ENCODE results near the gene SPNS2.
A peak's percentile ranks its signal among the peaks of the same experiment; 100 is the strongest.
"Not testable (repeated sequence)": the region's sequence is repeated elsewhere in the genome, so short reads cannot be mapped to it uniquely, and the experiment has no call there.

SPNS2 gene

DNA sequence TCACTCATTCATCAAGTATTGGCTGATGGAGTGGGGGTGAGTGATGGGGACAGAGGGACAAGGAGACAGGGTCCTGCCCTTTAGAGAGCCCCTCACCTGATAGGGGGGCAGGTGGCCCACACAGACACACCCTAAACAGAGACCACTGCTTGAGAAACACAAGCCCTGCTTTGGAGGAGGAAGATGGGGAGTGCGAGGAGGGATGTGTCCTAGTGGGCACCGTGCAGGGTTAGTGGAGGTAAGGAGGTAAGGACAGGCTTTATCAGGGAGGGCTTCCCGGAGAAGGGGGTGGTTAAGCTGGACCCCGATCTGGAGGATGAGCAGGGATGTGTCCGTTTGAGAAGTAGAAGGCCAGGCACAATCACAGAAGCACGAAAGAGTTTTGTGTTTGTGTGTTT is 77.5 kb downstream of the SPNS2 start:
- ATAC-seq (replicated peaks): no peak
- Mint-ChIP-seq H3K9me3 (no peaks in the 10 kb centered on the region), H3K4me1 (peaks cover 10 to 12% of the 10 kb centered on the region in 2 donors), H3K4me3 (no peak overlapping the region), H3K27ac (no peak overlapping the region), H3K36me3 (no peaks in the 10 kb centered on the region), H3K27me3 (peaks cover 26 to 35% of the 10 kb centered on the region in 2 donors)
- no peak for DNase-seq

DNA sequence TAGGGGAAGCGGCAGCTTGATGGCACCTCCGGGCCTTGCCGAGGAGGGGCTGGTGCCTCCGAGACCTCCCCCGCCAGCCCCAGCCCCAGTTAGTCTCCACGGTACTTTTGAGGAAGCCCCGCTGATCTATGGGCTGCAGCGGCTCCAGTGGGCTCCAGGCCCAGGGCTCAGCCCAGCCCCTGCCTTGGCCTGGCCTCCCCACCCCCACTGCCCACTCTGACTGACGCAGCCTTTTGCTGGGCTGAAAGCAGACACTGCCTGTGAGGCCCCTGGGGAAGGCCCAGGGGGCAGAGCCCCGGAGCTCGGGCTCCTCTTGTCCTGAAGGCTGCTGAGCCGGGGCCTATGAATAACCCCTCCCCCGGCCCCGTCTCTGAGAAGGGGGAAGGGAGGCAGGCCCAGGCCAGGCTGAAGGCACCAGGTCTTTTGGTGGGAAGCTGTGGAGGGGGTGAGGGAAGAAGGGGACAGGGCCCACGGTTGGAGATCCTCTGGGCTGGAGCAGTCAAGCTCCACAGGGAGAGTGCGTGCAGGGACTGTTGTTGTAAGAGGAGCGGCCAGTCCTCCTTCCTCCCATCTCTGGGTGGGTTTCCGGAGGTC is 78.1 kb downstream of the SPNS2 start:
- Mint-ChIP-seq H3K36me3 (no peaks in the 10 kb centered on the region), H3K27ac (no peak overlapping the region), H3K4me1 (peaks cover 10 to 12% of the 10 kb centered on the region in 2 donors), H3K27me3 (peaks cover 26 to 35% of the 10 kb centered on the region in 2 donors), H3K9me3 (no peaks in the 10 kb centered on the region), H3K4me3 (no peak overlapping the region)
- no peak for ATAC-seq (replicated peaks)
- no peak for DNase-seq

DNA sequence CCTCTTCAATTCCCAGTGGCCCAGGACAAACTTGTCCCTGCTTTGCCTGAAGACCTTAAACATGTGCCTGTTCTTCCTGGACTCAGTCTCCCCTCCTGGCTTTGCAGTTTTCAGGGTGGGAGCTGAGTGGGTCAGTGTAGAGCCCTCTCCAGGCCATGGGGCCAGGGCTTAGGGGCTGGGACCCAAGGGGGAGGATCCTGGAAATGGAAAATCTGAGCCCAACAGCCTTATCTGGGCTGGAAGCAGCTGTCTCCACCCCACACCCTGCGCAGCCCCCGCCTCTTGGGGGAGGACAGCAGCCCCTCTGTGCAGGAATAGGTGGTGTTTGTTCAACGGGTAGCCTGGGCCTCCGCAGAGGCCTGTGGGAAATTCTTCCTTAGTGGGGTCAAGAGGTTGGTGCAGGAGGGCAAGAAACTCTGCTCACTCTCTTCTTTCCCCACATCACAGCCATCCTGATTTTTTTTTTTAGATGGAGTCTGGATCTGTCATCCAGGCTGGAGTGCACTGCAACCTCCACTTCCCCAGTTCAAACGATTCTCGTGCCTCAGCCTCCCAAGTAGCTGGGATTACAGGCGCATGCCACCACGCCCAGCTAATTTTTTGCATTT is 78.8 kb downstream of the SPNS2 start:
- Mint-ChIP-seq H3K4me1 (peaks cover 10 to 12% of the 10 kb centered on the region in 2 donors), H3K4me3 (no peak overlapping the region), H3K9me3 (no peaks in the 10 kb centered on the region), H3K27ac (no peak overlapping the region), H3K36me3 (no peaks in the 10 kb centered on the region), H3K27me3 (peaks cover 32 to 41% of the 10 kb centered on the region in 2 donors)
- no peak for ATAC-seq (replicated peaks)
- no peak for DNase-seq

DNA sequence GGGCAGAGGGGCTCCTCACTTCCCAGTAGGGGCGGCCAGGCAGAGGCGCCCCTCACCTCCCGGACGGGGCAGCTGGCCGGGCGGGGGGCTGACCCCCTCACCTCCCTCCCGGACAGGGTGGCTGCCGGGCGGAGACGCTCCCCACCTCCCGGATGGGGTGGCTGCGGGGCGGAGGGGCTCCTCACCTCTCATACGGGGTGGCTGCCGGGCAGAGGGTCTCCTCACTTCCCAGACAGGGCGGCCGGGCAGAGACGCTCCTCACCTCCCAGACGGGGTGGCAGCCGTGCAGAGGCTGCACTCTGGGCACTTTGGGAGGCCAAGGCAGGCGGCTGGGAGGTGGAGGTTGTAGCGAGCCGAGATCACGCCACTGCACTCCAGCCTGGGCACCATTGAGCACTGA is 79.7 kb downstream of the SPNS2 start:
- H3K27me3 Mint-ChIP-seq: peaks cover 41 to 46% of the 10 kb centered on the region in 2 donors
- H3K4me3 Mint-ChIP-seq, H3K36me3 Mint-ChIP-seq: not testable (repeated sequence)

DNA sequence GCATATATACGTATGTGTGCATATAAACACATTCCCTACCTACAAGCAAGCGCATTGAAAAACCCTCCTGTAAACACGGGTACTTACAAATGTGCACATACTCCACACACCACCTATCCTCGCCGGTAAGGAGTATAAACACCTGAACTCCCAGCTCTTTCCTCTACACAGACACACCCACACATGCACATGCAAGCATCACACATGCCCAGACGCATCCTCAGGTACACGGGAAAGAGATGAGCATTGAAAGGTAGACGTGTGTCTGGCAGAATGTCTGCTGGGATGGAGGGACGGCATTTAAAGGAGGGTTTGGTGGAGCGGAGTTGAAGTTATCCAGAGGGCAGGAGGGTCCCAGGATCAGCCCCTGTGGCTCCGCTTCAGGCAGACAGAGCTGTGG is 81.0 kb downstream of the SPNS2 start:
- no peak for DNase-seq
- H3K27me3 Mint-ChIP-seq: peaks cover 46 to 51% of the 10 kb centered on the region in 2 donors
- no peak for ATAC-seq (replicated peaks)

More for the DNA sequence above, 79.7 kb downstream of the SPNS2 start:
- H3K9me3 Mint-ChIP-seq; ATAC-seq (replicated peaks); DNase-seq; H3K27ac Mint-ChIP-seq; H3K4me1 Mint-ChIP-seq: not testable (repeated sequence)

DNA sequence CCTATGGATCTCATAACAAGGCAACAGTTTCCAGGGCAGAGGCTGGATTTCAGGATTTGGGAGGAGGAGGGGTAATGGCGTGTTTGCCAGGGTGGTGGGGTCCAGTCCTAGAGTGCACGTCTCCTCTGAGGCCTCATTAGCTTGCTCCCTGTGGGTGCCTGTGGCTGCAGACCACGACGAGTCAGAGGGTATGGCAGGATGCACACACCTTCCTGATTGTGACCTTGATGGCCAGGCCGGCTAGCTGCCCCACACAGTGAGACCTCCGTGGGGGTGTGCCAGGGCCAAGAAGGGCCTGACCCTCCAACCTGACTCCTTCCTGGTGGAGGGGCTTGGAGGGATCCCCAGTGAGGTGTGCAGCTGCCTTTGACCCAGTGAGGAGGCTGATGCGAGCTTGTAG is 81.6 kb downstream of the SPNS2 start:
- peaks cover 46 to 49% of the 10 kb centered on the region in 2 donors for H3K27me3 Mint-ChIP-seq
- no peak for DNase-seq
- peaks cover 7% of the 10 kb centered on the region in 2 donors for H3K4me1 Mint-ChIP-seq
- H3K27ac Mint-ChIP-seq: no peak overlapping the region
- H3K36me3 Mint-ChIP-seq: no peaks in the 10 kb centered on the region
- H3K4me3 Mint-ChIP-seq: no peak overlapping the region
- no peak for ATAC-seq (replicated peaks)
- H3K9me3 Mint-ChIP-seq: no peaks in the 10 kb centered on the region

More for the DNA sequence above, 81.0 kb downstream of the SPNS2 start:
- Mint-ChIP-seq H3K4me3 (no peak overlapping the region), H3K36me3 (no peaks in the 10 kb centered on the region), H3K9me3 (no peaks in the 10 kb centered on the region), H3K4me1 (peaks cover 5 to 7% of the 10 kb centered on the region in 2 donors), H3K27ac (no peak overlapping the region)

DNA sequence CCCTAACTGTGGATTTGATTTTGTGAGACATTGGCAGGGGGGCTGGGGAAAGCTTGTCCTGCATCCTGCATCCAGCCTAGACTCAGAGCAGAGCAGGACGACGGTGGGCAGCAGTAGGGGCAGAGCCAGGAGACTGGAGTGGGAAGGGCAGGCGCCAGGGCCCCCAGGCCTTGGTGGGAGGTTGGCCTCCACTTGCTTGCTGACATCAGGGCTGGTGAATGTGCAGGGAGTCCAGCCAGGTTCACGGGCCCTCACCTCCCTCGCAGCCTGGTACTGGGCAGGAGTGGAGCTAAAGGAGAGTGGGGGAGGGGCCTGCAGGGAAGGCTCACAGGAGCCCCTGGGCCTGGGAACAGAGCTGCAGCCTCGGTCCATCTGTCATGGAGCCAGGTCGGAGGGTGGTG is 83.4 kb downstream of the SPNS2 start:
- DNase-seq (no peak), ATAC-seq (replicated peaks) (no peak)
- Mint-ChIP-seq H3K9me3 (no peaks in the 10 kb centered on the region), H3K27ac (no peak overlapping the region), H3K4me1 (peaks cover 7% of the 10 kb centered on the region in 2 donors), H3K36me3 (no peaks in the 10 kb centered on the region), H3K27me3 (peaks cover 56% of the 10 kb centered on the region in 2 donors), H3K4me3 (no peak overlapping the region)

DNA sequence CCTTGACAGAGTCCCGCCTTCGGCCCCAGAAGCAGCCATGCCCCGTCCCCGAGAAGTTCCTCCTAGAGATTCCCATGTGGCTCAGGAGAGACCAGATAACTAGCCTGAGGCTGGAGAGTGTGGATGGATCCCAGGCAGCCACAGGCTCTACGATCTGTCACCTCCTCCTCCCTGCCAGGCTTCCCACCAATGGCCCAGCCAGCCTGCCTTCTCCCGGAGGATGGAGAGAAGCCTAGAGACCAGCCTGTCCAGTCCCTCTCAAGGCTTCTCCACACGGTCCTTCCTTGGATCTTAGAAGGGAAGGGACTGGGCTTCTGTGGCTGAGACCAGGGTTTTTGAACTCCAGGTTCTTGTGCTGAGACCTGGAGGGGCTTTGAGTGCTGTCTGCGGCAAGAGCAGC is 84.0 kb downstream of the SPNS2 start:
- Mint-ChIP-seq H3K4me1 (peaks cover 7% of the 10 kb centered on the region in 2 donors), H3K27me3 (peaks cover 56% of the 10 kb centered on the region in 2 donors), H3K27ac (no peak overlapping the region), H3K36me3 (no peaks in the 10 kb centered on the region), H3K4me3 (peak overlapping the region in 1 of 2 donors; percentile 46), H3K9me3 (no peaks in the 10 kb centered on the region)
- DNase-seq (no peak), ATAC-seq (replicated peaks) (no peak)

DNA sequence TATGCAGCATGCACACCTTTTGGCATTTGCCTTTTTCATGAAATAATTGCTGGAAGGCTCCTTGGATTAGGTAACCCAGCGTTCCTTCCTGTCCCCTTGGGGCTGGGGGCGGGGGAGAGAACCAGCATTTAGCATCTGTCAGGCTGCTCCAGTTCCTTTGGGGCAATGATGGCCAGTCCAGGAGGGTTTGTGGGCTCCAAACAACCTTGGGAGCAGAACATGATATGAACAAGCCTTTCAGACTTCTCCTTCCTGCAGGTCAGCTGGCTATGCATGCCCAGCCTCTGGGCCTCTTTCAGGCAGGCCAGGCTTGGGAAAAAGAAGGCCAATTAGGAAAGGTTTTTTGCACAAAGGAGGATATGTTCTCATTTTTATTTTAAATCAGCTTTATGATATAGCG is 84.5 kb downstream of the SPNS2 start:
- Mint-ChIP-seq H3K4me1 (peaks cover 7% of the 10 kb centered on the region in 2 donors), H3K36me3 (no peaks in the 10 kb centered on the region), H3K27ac (no peak overlapping the region), H3K27me3 (peaks cover 56 to 58% of the 10 kb centered on the region in 2 donors), H3K9me3 (no peaks in the 10 kb centered on the region), H3K4me3 (peak overlapping the region in 1 of 2 donors; percentile 25)
- DNase-seq: no peak
- ATAC-seq (replicated peaks): no peak

DNA sequence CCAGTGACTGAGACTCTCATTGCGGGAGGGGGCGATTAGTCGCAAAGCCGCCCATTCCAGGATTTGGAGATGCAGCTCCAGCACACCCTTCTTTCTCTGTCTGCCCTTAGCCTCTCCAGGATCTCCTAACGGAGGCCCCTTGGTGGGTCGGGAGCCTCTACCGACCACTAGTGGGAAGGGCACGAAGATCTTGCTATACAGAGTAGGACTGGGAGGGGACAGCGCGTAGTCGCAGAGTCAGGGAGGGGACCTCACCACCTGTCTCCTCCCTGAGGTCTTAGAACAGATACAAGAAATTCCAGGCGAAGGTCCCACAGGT is 85.1 kb downstream of the SPNS2 start:
- H3K4me1 Mint-ChIP-seq: peaks cover 7 to 9% of the 10 kb centered on the region in 2 donors
- DNase-seq (no peak), ATAC-seq (replicated peaks) (peak; percentile 61 to 70)
- H3K27ac Mint-ChIP-seq: no peak overlapping the region
- peaks cover 56 to 64% of the 10 kb centered on the region in 2 donors for H3K27me3 Mint-ChIP-seq
- H3K9me3 Mint-ChIP-seq: no peaks in the 10 kb centered on the region
- no peaks in the 10 kb centered on the region for H3K36me3 Mint-ChIP-seq
- peak overlapping the region; percentile 74 to 79 for H3K4me3 Mint-ChIP-seq

DNA sequence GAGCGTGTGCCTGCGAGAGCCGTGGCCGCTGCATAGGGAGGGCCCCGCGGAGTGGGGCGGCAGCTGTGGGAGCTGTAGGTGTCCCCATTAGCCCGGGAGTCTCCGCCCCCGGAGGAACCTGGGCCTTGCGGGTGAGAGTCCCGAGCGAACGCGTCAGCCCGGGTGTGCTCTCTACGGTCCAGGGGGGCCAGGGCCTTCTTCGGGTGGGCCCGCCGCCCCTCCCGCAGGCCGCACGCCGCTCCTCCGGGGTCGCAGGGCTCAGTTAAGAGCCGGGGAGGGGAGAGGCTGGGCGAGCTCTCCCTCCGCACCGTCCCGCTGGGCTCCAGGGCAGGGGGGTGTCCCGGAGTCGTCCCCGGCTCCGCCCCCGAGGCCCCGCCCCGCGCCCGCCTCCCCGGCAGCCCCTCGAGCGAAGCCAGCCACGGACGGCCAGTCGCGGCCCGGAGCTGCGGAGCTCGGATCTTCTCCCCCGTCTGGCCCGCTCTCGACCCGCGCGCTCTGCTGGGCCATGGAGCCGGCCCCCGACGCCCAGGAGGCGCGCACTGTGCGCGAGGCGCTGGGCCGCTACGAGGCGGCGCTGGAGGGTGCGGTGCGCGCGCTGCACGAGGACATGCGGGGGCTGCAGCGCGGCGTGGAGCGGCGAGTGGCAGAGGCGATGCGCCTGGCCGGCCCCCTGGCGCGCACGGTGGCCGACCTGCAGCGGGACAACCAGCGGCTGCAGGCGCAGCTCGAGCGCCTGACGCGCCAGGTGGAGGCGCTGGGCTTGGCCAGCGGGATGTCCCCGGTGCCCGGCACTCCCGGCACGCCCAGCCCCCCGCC is 85.6 kb downstream of the SPNS2 start, which contains the start of gene SMTNL2:
Gene SMTNL2, plus strand, starts transcription at position 429 of the 816 bp plus-strand sequence. Its CDS starts 77 bp downstream, at position 506.
- Mint-ChIP-seq H3K27ac (no peak within 1 kb of the TSS), H3K27me3 (peaks cover 56 to 69% of the 10 kb centered on the region in 2 donors), H3K4me3 (peak within 1 kb of the TSS; percentile 74 to 79), H3K9me3 (no peaks in the 10 kb centered on the region), H3K4me1 (peaks cover 7 to 9% of the 10 kb centered on the region in 2 donors), H3K36me3 (no peaks in the 10 kb centered on the region)
- ATAC-seq (replicated peaks) (peak; percentile 48 to 64), DNase-seq (no peak)

DNA sequence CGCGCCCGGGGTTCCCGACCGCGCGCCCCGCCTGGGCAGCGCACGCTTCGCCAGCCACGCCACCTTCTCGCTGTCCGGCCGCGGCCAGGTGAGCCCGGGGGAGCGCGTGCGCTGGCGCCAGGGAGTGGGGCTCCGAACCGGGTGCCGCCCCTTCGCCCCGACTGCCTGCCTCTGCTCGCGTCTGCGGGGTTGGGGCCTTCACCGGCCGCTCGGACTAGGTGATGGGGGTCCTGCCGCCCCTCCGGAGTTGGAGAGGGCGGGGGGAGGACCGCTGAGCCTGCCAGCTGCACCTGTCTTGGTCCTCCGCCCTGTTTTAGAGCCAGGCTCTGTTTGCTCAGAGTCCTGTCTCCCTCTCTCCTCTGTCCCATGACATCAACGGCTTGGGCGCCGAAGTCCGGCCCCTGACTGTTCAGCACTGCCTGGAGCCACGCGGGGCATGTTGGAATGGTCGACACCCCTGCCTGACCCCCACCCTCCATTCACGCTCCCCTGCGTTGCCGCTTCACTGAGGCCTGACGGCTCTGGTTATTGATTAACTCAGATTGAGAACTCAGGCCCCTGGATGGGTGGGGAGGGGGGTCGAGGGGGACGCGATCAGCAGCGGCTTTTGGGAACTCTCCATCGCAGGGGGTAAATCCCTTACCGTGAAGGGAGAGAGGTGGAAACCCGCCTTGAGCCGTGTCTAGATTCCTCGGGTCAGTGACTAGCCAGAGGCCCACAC is 86.4 kb downstream of the SPNS2 start:
- DNase-seq: no peak
- H3K36me3 Mint-ChIP-seq: no peaks in the 10 kb centered on the region
- H3K4me3 Mint-ChIP-seq: peak overlapping the region; percentile 17 to 51
- H3K4me1 Mint-ChIP-seq: peaks cover 7 to 9% of the 10 kb centered on the region in 2 donors
- peaks cover 50 to 71% of the 10 kb centered on the region in 2 donors for H3K27me3 Mint-ChIP-seq
- ATAC-seq (replicated peaks): no peak
- H3K27ac Mint-ChIP-seq: no peak overlapping the region
- no peaks in the 10 kb centered on the region for H3K9me3 Mint-ChIP-seq

DNA sequence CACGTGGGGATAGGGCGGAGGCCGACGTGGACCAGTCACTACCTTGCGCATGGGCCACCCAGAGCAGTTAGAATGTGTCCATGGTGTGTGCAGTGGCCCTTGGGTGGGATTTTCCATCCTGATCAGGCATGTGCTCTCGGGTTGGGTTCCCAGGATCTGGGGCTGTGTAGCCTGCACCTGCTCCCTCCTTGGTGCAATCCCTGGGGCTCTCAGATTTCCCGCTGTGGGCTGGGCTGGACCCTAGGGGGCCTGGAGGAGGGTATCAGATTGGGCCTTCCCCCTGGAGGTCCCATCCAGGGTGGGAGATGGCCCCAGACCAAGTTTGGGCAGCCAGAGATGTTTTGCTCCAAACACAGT is 86.9 kb downstream of the SPNS2 start:
- H3K4me3 Mint-ChIP-seq: no peak overlapping the region

DNA sequence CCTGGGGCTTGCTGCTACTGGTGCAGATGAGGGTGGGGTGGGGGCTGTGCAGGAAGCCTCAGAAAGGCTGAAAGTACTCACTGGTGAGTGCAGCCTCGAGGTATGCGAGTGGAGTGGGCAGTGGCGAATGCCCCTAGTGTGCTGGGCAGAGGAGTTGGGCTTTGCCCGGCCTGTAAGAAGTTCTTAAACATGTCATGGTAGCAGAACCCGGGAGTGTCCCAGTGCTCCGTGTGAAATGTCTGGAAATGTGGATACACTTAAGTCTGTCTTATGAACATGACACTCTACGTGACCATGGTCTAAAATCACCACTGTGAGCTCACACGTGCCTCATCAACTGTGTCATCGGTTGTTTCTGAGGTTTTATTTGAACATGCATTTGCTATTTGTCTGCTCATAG is 87.4 kb downstream of the SPNS2 start:
- Mint-ChIP-seq H3K27me3 (peaks cover 51 to 76% of the 10 kb centered on the region in 2 donors), H3K27ac (no peak overlapping the region), H3K4me3 (no peak overlapping the region), H3K36me3 (no peaks in the 10 kb centered on the region), H3K9me3 (no peaks in the 10 kb centered on the region), H3K4me1 (peaks cover 7 to 9% of the 10 kb centered on the region in 2 donors)
- no peak for ATAC-seq (replicated peaks)
- no peak for DNase-seq

More for the DNA sequence above, 86.9 kb downstream of the SPNS2 start:
- Mint-ChIP-seq H3K4me1 (peaks cover 7 to 9% of the 10 kb centered on the region in 2 donors), H3K27ac (no peak overlapping the region), H3K9me3 (no peaks in the 10 kb centered on the region), H3K36me3 (no peaks in the 10 kb centered on the region), H3K27me3 (peaks cover 53 to 76% of the 10 kb centered on the region in 2 donors)
- ATAC-seq (replicated peaks) (no peak), DNase-seq (no peak)

Data from stimulated activated naive B cell treated with anti-CD40 and anti-IgM and Interleukin-4, amounts not matched to agents 10 μg/mL and 1 μg/mL and 100 μg/mL, for 72 hours (primary cell).